HFFc6 (cell line): ENCODE results near the gene UIMC1. TPM values are rescaled to one million over a fixed set of nuclear protein-coding genes. Genes with fewer than 3 reads are reported as not detected.
A peak's percentile ranks its signal among the peaks of the same experiment; 100 is the strongest.

Source experiments
- DNase-seq: peaks from one replicate; pipeline ENCODE4 v3.0.0-alpha.2; 2018
- H3K27ac Mint-ChIP-seq: 2 replicates; pipeline ENCODE4 v1.8.0; 2020; ENCODE audit warnings: mild to moderate bottlenecking, mixed read lengths
- H3K27me3 Mint-ChIP-seq: 2 replicates; pipeline ENCODE4 v1.8.0; 2021; ENCODE audit warnings: mild to moderate bottlenecking, moderate library complexity, mixed read lengths; ENCODE audit not compliant: insufficient read depth
- H3K36me3 Mint-ChIP-seq: 2 replicates; pipeline ENCODE4 v1.8.0; 2021; ENCODE audit warnings: low read depth, mixed read lengths
- H3K4me1 Mint-ChIP-seq: 2 replicates; pipeline ENCODE4 v1.8.0; 2020; ENCODE audit warnings: low read depth, mixed read lengths
- H3K4me3 Mint-ChIP-seq: 2 replicates; pipeline ENCODE4 v1.8.0; 2020; ENCODE audit warnings: mild to moderate bottlenecking, moderate library complexity, mixed read lengths
- H3K9me3 Mint-ChIP-seq: 2 replicates; pipeline ENCODE4 v1.8.0; 2020; ENCODE audit warnings: mild to moderate bottlenecking, mixed read lengths
- CTCF ChIP-seq: fragments of 200-600 bp; sonication (generic); IDR thresholded peaks from 2 replicates; pipeline ENCODE4 v1.5.0; 2021; ENCODE audit warnings: antibody characterized with exemption, mild to moderate bottlenecking
- total RNA-seq, 6 experiments: library from RNA; stranded (reverse); fragmentation: NEBNext Ultra II Directional; extraction: Animal tissue kit (Norgen Biotek cat#: 25700); gene quantifications; 2 replicates in 1 of 6; 3 replicates in 5 of 6; pipeline ENCODE4 v1.2.3, GENCODE V29; 2021

UIMC1 gene
- total RNA-seq, 6 experiments from 2014 or later = 19.8 to 34.4 (median 23.6) TPM

- Mint-ChIP-seq H3K9me3 (no peaks in the 10 kb centered on the region), H3K27ac (no peak overlapping the region), H3K36me3 (peaks cover 14% of the 10 kb centered on the region), H3K4me1 (peaks cover 24% of the 10 kb centered on the region), H3K4me3 (no peak overlapping the region), H3K27me3 (no peaks in the 10 kb centered on the region)
- no peak for TF ChIP-seq CTCF
- DNase-seq = no peak
Measured at GRCh38 chr5:176952531-176953193, 53.9 kb downstream of the UIMC1 start.

- H3K27ac Mint-ChIP-seq = peak overlapping the region; percentile 56
- H3K4me1 Mint-ChIP-seq = peaks cover 13% of the 10 kb centered on the region
- no peaks in the 10 kb centered on the region for H3K9me3 Mint-ChIP-seq
- H3K27me3 Mint-ChIP-seq = no peaks in the 10 kb centered on the region
- TF ChIP-seq CTCF = no peak
- H3K36me3 Mint-ChIP-seq = peaks cover 15% of the 10 kb centered on the region
- H3K4me3 Mint-ChIP-seq = no peak overlapping the region
- peak; percentile 15 for DNase-seq
Measured at GRCh38 chr5:176948458-176948857, 58.1 kb downstream of the UIMC1 start.

- Mint-ChIP-seq H3K4me3 (no peak overlapping the region), H3K27ac (no peak overlapping the region), H3K27me3 (no peaks in the 10 kb centered on the region), H3K4me1 (peaks cover 13% of the 10 kb centered on the region), H3K36me3 (peaks cover 21% of the 10 kb centered on the region), H3K9me3 (no peaks in the 10 kb centered on the region)
- DNase-seq = no peak
- TF ChIP-seq CTCF = no peak
Measured at GRCh38 chr5:176947847-176948246, 58.7 kb downstream of the UIMC1 start.

- Mint-ChIP-seq H3K36me3 (peaks cover 17% of the 10 kb centered on the region), H3K4me1 (peaks cover 13% of the 10 kb centered on the region), H3K9me3 (no peaks in the 10 kb centered on the region), H3K27me3 (no peaks in the 10 kb centered on the region), H3K4me3 (no peak overlapping the region), H3K27ac (no peak overlapping the region)
- TF ChIP-seq CTCF = no peak
- DNase-seq = no peak
Measured at GRCh38 chr5:176944268-176944667, 62.3 kb downstream of the UIMC1 start.

- peaks cover 17% of the 10 kb centered on the region for H3K36me3 Mint-ChIP-seq
Measured at GRCh38 chr5:176943816-176944215, 62.8 kb downstream of the UIMC1 start.

More at GRCh38 chr5:176943816-176944215, 62.8 kb downstream of the UIMC1 start:
- peaks cover 12% of the 10 kb centered on the region for H3K4me1 Mint-ChIP-seq
- no peak for TF ChIP-seq CTCF
- no peak for DNase-seq
- no peak overlapping the region for H3K27ac Mint-ChIP-seq
- H3K27me3 Mint-ChIP-seq = no peaks in the 10 kb centered on the region
- no peak overlapping the region for H3K4me3 Mint-ChIP-seq
- no peaks in the 10 kb centered on the region for H3K9me3 Mint-ChIP-seq
